ENCODE measurements around the gene TSPAN31. TPM values are rescaled to one million over a fixed set of nuclear protein-coding genes. Genes with fewer than 3 reads are reported as not detected.

The TSPAN31 gene
- total RNA-seq, 1 donor from 2014 or later: 41.1 TPM

GRCh38 chr12:57775044-57775443, 30.2 kb downstream of the TSPAN31 start:
- no peaks in the 10 kb centered on the region for H3K9me3 ChIP-seq
- DNase-seq (no peak), ATAC-seq (no peak)

GRCh38 chr12:57775563-57776246, 30.9 kb downstream of the TSPAN31 start:
- peaks cover 10% of the 10 kb centered on the region for H3K36me3 ChIP-seq
- no peaks in the 10 kb centered on the region for H3K27me3 ChIP-seq (ENCODE audit: low read depth)
- no peaks in the 10 kb centered on the region for H3K9me3 ChIP-seq
- TF ChIP-seq, protein P1, sequence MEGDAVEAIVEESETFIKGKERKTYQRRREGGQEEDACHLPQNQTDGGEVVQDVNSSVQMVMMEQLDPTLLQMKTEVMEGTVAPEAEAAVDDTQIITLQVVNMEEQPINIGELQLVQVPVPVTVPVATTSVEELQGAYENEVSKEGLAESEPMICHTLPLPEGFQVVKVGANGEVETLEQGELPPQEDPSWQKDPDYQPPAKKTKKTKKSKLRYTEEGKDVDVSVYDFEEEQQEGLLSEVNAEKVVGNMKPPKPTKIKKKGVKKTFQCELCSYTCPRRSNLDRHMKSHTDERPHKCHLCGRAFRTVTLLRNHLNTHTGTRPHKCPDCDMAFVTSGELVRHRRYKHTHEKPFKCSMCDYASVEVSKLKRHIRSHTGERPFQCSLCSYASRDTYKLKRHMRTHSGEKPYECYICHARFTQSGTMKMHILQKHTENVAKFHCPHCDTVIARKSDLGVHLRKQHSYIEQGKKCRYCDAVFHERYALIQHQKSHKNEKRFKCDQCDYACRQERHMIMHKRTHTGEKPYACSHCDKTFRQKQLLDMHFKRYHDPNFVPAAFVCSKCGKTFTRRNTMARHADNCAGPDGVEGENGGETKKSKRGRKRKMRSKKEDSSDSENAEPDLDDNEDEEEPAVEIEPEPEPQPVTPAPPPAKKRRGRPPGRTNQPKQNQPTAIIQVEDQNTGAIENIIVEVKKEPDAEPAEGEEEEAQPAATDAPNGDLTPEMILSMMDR (IDR thresholded peaks at IDR 0.05): no peak
- intact Hi-C loops (cut with DNase I): no loop called here
- no peak for DNase-seq
- peaks cover 22% of the 10 kb centered on the region for H3K4me1 ChIP-seq
- H3K4me3 ChIP-seq: no peak overlapping the region
- no peak overlapping the region for H3K27ac ChIP-seq
- no peak for ATAC-seq

More at GRCh38 chr12:57775044-57775443, 30.2 kb downstream of the TSPAN31 start:
- H3K4me1 ChIP-seq: peaks cover 21% of the 10 kb centered on the region
- no peak overlapping the region for H3K27ac ChIP-seq
- TF ChIP-seq, protein P1 (IDR thresholded peaks at IDR 0.05): no peak
- no peaks in the 10 kb centered on the region for H3K27me3 ChIP-seq (ENCODE audit: low read depth)
- no peak overlapping the region for H3K4me3 ChIP-seq
- H3K36me3 ChIP-seq: peaks cover 13% of the 10 kb centered on the region
- intact Hi-C loops (cut with DNase I): no loop called here

GRCh38 chr12:57776247-57776587, 31.4 kb downstream of the TSPAN31 start:
- TF ChIP-seq, protein P1 (IDR thresholded peaks at IDR 0.05): no peak

DNA sequence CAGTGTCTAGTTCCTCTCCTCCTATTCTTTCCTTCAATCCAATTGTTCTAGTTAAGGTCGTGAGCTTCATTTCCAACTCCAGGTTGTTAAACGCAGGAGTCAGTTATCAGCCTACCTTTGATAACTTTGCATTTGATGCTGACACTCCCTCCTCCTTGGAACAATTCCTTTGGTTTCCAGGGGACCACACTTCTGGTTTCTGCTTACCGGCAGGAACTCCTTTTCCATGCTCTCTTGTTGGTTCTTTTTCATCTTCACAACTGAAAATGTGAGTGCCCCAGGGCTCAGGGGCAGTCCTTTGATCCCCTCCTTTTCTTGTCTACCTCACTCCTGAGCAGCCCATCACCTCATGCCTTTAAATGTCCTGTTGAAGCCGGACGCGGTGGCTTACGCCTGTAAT, 32.5 kb downstream of the TSPAN31 start:
- peaks cover 10% of the 10 kb centered on the region for H3K36me3 ChIP-seq
- peaks cover 27% of the 10 kb centered on the region for H3K4me1 ChIP-seq
- intact Hi-C loops (cut with DNase I): no loop called here
- H3K4me3 ChIP-seq: no peak overlapping the region
- H3K27me3 ChIP-seq (ENCODE audit: low read depth): no peaks in the 10 kb centered on the region
- DNase-seq: no peak
- H3K27ac ChIP-seq: no peak overlapping the region
- H3K9me3 ChIP-seq: no peaks in the 10 kb centered on the region
- TF ChIP-seq, protein P1 (IDR thresholded peaks at IDR 0.05): no peak
- no peak for ATAC-seq

More at GRCh38 chr12:57776247-57776587, 31.4 kb downstream of the TSPAN31 start:
- intact Hi-C loops (cut with DNase I): no loop called here
- no peaks in the 10 kb centered on the region for H3K27me3 ChIP-seq (ENCODE audit: low read depth)
- ATAC-seq: no peak
- peaks cover 10% of the 10 kb centered on the region for H3K36me3 ChIP-seq
- no peak overlapping the region for H3K4me3 ChIP-seq
- H3K27ac ChIP-seq: no peak overlapping the region
- DNase-seq: no peak
- H3K9me3 ChIP-seq: no peaks in the 10 kb centered on the region
- peaks cover 21% of the 10 kb centered on the region for H3K4me1 ChIP-seq

GRCh38 chr12:57777911-57778310, 33.1 kb downstream of the TSPAN31 start:
- H3K4me3 ChIP-seq: no peak overlapping the region
- ATAC-seq (no peak), DNase-seq (no peak)
- TF ChIP-seq, protein P1 (IDR thresholded peaks at IDR 0.05): no peak
- peaks cover 29% of the 10 kb centered on the region for H3K4me1 ChIP-seq
- no peak overlapping the region for H3K27ac ChIP-seq
- intact Hi-C loops (cut with DNase I): no loop called here
- no peaks in the 10 kb centered on the region for H3K9me3 ChIP-seq
- H3K27me3 ChIP-seq (ENCODE audit: low read depth): no peaks in the 10 kb centered on the region
- H3K36me3 ChIP-seq: peaks cover 10% of the 10 kb centered on the region

Measured in lower lobe of right lung (tissue), 2 donors.